ENCODE measurements around the gene NPHP4.

GRCh38 chr1:5933050-5933449 lies 59.2 kb downstream of the NPHP4 start:
- no peak for TF ChIP-seq ZNF425 (CRISPR knock-in tag; conservative IDR thresholded peaks at IDR 0.05)
- TF ChIP-seq ATF3 (CRISPR knock-in tag; conservative IDR thresholded peaks at IDR 0.05): no peak
- no peak for TF ChIP-seq ZNF396 (CRISPR knock-in tag; IDR thresholded peaks at IDR 0.05; ENCODE audit: borderline replicate concordance)
- TF ChIP-seq CTCF (IDR thresholded peaks at IDR 0.05): no peak
- no peak for TF ChIP-seq FOXP1 (CRISPR knock-in tag; IDR thresholded peaks at IDR 0.05; ENCODE audit: borderline replicate concordance)
- no peak for TF ChIP-seq ATF6 (CRISPR knock-in tag; IDR thresholded peaks at IDR 0.05)
- no peak for TF ChIP-seq USF2 (CRISPR knock-in tag; IDR thresholded peaks at IDR 0.05)
- no peak for TF ChIP-seq NR1H2 (CRISPR knock-in tag; IDR thresholded peaks at IDR 0.05)
- TF ChIP-seq MLX (CRISPR knock-in tag; IDR thresholded peaks at IDR 0.05): no peak
- TF ChIP-seq MAX (CRISPR knock-in tag; IDR thresholded peaks at IDR 0.05): no peak
- TF ChIP-seq IRF1 (CRISPR knock-in tag; IDR thresholded peaks at IDR 0.05): no peak
- no peak for TF ChIP-seq ESRRA (CRISPR knock-in tag; IDR thresholded peaks at IDR 0.05; ENCODE audit: borderline replicate concordance)
